HG02642 (cell line): ENCODE measurements around the gene RBM41.
"Not testable (repeated sequence)": the region's sequence is repeated elsewhere in the genome, so short reads cannot be mapped to it uniquely, and the experiment has no call there.

Experiments used
- ATAC-seq: cut with Tn5 transposase; IDR thresholded peaks from one replicate; pipeline ENCODE4 v1.9.1; 2021; ENCODE audit warnings: mild to moderate bottlenecking; ENCODE audit not compliant: unreplicated experiment, poor library complexity

Gene RBM41

GRCh38 chrX:107118322-107119147 lies at the start of gene RBM41:
Gene RBM41, minus strand, starts transcription at chrX:107118822. Its CDS starts 49 bp downstream, at chrX:107118773.
- ATAC-seq: peak; percentile 100

- no peak for ATAC-seq
These were observed 49.6 kb upstream of the RBM41 start for GRCh38 chrX:107168257-107168656.

- ATAC-seq: no peak
These were observed 48.7 kb upstream of the RBM41 start for GRCh38 chrX:107167163-107167921.

- ATAC-seq: not testable (repeated sequence)
These were observed 39.0 kb upstream of the RBM41 start for GRCh38 chrX:107157618-107158017.

- not testable (repeated sequence) for ATAC-seq
These were observed 37.2 kb upstream of the RBM41 start for GRCh38 chrX:107155621-107156430.

- ATAC-seq: no peak
These were observed 36.4 kb upstream of the RBM41 start for GRCh38 chrX:107154787-107155620.

- no peak for ATAC-seq
These were observed 34.4 kb upstream of the RBM41 start for GRCh38 chrX:107153005-107153404.

- no peak for ATAC-seq
These were observed 28.0 kb upstream of the RBM41 start for GRCh38 chrX:107146670-107147069.

GRCh38 chrX:107135965-107136307 lies 17.3 kb upstream of the RBM41 start:
- no peak for ATAC-seq

GRCh38 chrX:107135049-107135964 lies 16.7 kb upstream of the RBM41 start:
- ATAC-seq: no peak

GRCh38 chrX:107123750-107124149 lies 5.1 kb upstream of the RBM41 start:
- no peak for ATAC-seq

- ATAC-seq: no peak
These were observed 661 bp upstream of the RBM41 start for GRCh38 chrX:107119283-107119682.

GRCh38 chrX:107117993-107118321 lies 665 bp downstream of the RBM41 start:
- no peak for ATAC-seq

GRCh38 chrX:107107459-107107858 lies 11.2 kb downstream of the RBM41 start:
- no peak for ATAC-seq

GRCh38 chrX:107102980-107103379 lies 15.6 kb downstream of the RBM41 start:
- ATAC-seq: no peak

- no peak for ATAC-seq
These were observed 42.5 kb downstream of the RBM41 start for GRCh38 chrX:107076158-107076557.

- ATAC-seq: not testable (repeated sequence)
These were observed 60.9 kb downstream of the RBM41 start for GRCh38 chrX:107057731-107058130.

- ATAC-seq: no peak
These were observed 63.6 kb downstream of the RBM41 start for GRCh38 chrX:107054978-107055377.

GRCh38 chrX:107050195-107050709 lies 68.4 kb downstream of the RBM41 start:
- ATAC-seq: no peak
